GM12892 (cell line): ENCODE data around the gene NRCAM.

Experiments used
- POLR2A ChIP-seq: IDR thresholded peaks from 2 replicates; pipeline ENCODE4 v1.6.1; 2011; ENCODE audit warnings: low read depth, low read length, control low read depth
- POLR2AphosphoS5 ChIP-seq: IDR thresholded peaks from 2 replicates; pipeline ENCODE4 v1.6.1; 2011; ENCODE audit warnings: low read depth, low read length, control low read depth
- TAF1 ChIP-seq: IDR thresholded peaks from 2 replicates; pipeline ENCODE4 v1.6.1; 2011; ENCODE audit warnings: low read depth, mild to moderate bottlenecking, control low read depth, low read length, borderline replicate concordance

DNA sequence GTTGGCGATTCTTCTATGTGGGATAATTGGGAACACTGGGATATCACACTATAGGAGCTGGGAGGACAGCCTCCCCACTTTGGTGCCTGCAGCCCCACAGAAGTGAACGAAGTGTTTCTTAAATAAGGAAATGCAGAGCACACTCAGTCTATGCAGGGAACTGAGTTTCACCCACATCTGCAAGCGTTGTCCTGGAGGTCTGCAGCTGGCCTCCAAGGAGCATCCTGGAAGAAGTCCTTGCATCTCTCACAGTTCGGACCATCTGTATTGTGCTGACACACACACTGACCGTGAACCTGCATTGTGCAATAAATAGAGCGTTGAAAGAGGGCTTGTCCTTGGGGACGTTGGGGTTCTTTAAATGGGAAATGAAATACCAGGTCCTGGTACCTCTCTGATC lies 351.9 kb downstream of the NRCAM start:
- TF ChIP-seq POLR2AphosphoS5 (no peak), TAF1 (no peak), POLR2A (no peak)
